ENCODE results near the gene GABRD.

GABRD gene

GRCh38 chr1:2038229-2038628 lies 19.1 kb downstream of the GABRD start:
- Histone ChIP-seq H3K79me2 (ENCODE audit: low read length) (no peaks in the 10 kb centered on the region), H3K9me3 (ENCODE audit: insufficient read depth, low read length) (no peaks in the 10 kb centered on the region), H2AFZ (ENCODE audit: low read depth, low read length) (no peak overlapping the region), H3K36me3 (replicated peaks; ENCODE audit: low read depth, low read length) (no peaks in the 10 kb centered on the region), H3K27ac (ENCODE audit: low read length) (no peak overlapping the region), H3K4me2 (ENCODE audit: low read length) (no peak overlapping the region), H3K4me1 (ENCODE audit: low read length) (peaks cover 5% of the 10 kb centered on the region; the same call in 1 of the 2 replicates), H3K9ac (ENCODE audit: low read length) (no peak overlapping the region), H3K27me3 (ENCODE audit: low read depth, low read length) (no peaks in the 10 kb centered on the region), H4K20me1 (ENCODE audit: insufficient read depth, low read length) (no peaks in the 10 kb centered on the region), H3K4me3 (ENCODE audit: low read length) (no peak overlapping the region)
- TF ChIP-seq, protein P1, sequence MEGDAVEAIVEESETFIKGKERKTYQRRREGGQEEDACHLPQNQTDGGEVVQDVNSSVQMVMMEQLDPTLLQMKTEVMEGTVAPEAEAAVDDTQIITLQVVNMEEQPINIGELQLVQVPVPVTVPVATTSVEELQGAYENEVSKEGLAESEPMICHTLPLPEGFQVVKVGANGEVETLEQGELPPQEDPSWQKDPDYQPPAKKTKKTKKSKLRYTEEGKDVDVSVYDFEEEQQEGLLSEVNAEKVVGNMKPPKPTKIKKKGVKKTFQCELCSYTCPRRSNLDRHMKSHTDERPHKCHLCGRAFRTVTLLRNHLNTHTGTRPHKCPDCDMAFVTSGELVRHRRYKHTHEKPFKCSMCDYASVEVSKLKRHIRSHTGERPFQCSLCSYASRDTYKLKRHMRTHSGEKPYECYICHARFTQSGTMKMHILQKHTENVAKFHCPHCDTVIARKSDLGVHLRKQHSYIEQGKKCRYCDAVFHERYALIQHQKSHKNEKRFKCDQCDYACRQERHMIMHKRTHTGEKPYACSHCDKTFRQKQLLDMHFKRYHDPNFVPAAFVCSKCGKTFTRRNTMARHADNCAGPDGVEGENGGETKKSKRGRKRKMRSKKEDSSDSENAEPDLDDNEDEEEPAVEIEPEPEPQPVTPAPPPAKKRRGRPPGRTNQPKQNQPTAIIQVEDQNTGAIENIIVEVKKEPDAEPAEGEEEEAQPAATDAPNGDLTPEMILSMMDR (IDR thresholded peaks at IDR 0.05; ENCODE audit: low read depth, low read length): no peak
- TF ChIP-seq EZH2phosphoT487 (IDR thresholded peaks at IDR 0.05; ENCODE audit: low read depth): no peak

DNA sequence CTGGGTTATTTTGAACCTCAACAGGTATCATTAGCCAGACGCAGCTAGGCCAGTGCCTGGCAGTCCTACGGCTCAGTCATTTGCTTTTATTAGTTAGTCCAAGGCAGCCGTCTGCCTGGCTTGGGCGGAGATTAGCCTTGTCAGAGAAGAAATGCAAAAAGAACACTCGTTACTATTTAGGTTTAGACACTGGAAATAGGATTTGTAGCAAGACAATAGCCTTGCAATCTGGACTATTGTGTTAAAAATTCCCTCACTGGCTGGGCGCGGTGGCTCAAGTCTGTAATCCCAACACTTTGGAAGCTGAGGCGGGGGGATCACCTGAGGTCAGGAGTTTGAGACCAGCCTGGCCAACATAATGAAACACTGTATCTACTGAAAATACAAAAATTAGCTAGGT lies 20.1 kb downstream of the GABRD start:
- Histone ChIP-seq H3K79me2 (ENCODE audit: low read length) (no peaks in the 10 kb centered on the region), H3K4me3 (ENCODE audit: low read length) (no peak overlapping the region), H3K27me3 (ENCODE audit: low read depth, low read length) (no peaks in the 10 kb centered on the region), H3K9ac (ENCODE audit: low read length) (no peak overlapping the region), H4K20me1 (ENCODE audit: insufficient read depth, low read length) (no peaks in the 10 kb centered on the region), H3K36me3 (replicated peaks; ENCODE audit: low read depth, low read length) (no peaks in the 10 kb centered on the region), H3K4me2 (ENCODE audit: low read length) (no peak overlapping the region), H3K27ac (ENCODE audit: low read length) (no peak overlapping the region), H3K4me1 (ENCODE audit: low read length) (peaks cover 5% of the 10 kb centered on the region; the same call in 1 of the 2 replicates), H2AFZ (ENCODE audit: low read depth, low read length) (no peak overlapping the region), H3K9me3 (ENCODE audit: insufficient read depth, low read length) (no peaks in the 10 kb centered on the region)
- TF ChIP-seq, protein P1 (IDR thresholded peaks at IDR 0.05; ENCODE audit: low read depth, low read length): no peak
- TF ChIP-seq EZH2phosphoT487 (IDR thresholded peaks at IDR 0.05; ENCODE audit: low read depth): no peak

DNA sequence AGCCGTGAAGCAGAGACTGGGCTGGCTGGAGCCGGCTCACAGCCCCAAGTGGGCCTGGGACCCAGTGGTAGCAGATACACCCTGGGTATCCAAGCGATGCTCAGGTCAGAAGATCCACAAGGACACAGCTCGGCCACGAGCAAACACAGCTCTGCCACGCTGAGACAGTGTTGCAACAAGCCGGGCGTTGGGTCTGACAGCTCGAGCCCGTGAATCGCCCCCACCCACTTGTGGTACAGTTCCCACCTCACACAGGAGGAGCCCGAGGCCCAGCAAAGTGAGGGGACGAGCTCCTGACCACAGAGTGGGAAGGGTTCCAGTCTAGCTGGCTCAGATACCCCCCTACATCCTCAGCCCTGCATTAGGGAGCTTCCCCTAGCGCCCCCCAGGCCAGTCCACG lies 22.2 kb downstream of the GABRD start:
- no peak for TF ChIP-seq EZH2phosphoT487 (IDR thresholded peaks at IDR 0.05; ENCODE audit: low read depth)
- TF ChIP-seq, protein P1 (IDR thresholded peaks at IDR 0.05; ENCODE audit: low read depth, low read length): no peak

GRCh38 chr1:2041887-2042286 lies 22.7 kb downstream of the GABRD start:
- H3K4me1 ChIP-seq (ENCODE audit: low read length): peaks cover 5% of the 10 kb centered on the region; the same call in 1 of the 2 replicates
- H3K9ac ChIP-seq (ENCODE audit: low read length): no peak overlapping the region
- no peaks in the 10 kb centered on the region for H4K20me1 ChIP-seq (ENCODE audit: insufficient read depth, low read length)
- H3K79me2 ChIP-seq (ENCODE audit: low read length): no peaks in the 10 kb centered on the region
- H3K4me3 ChIP-seq (ENCODE audit: low read length): no peak overlapping the region
- H3K36me3 ChIP-seq (replicated peaks; ENCODE audit: low read depth, low read length): no peaks in the 10 kb centered on the region
- H3K4me2 ChIP-seq (ENCODE audit: low read length): no peak overlapping the region
- H2AFZ ChIP-seq (ENCODE audit: low read depth, low read length): no peak overlapping the region
- H3K9me3 ChIP-seq (ENCODE audit: insufficient read depth, low read length): no peaks in the 10 kb centered on the region
- H3K27me3 ChIP-seq (ENCODE audit: low read depth, low read length): peaks cover 10% of the 10 kb centered on the region; the same call in 1 of the 2 replicates
- no peak for TF ChIP-seq EZH2phosphoT487 (IDR thresholded peaks at IDR 0.05; ENCODE audit: low read depth)
- TF ChIP-seq, protein P1 (IDR thresholded peaks at IDR 0.05; ENCODE audit: low read depth, low read length): no peak
- H3K27ac ChIP-seq (ENCODE audit: low read length): no peak overlapping the region

More for the DNA sequence above, 22.2 kb downstream of the GABRD start:
- H3K4me1 ChIP-seq (ENCODE audit: low read length): peaks cover 5% of the 10 kb centered on the region; the same call in 1 of the 2 replicates
- peaks cover 9% of the 10 kb centered on the region; the same call in 1 of the 2 replicates for H3K27me3 ChIP-seq (ENCODE audit: low read depth, low read length)
- no peak overlapping the region for H3K27ac ChIP-seq (ENCODE audit: low read length)
- no peaks in the 10 kb centered on the region for H3K79me2 ChIP-seq (ENCODE audit: low read length)
- no peak overlapping the region for H3K9ac ChIP-seq (ENCODE audit: low read length)
- H2AFZ ChIP-seq (ENCODE audit: low read depth, low read length): no peak overlapping the region
- H4K20me1 ChIP-seq (ENCODE audit: insufficient read depth, low read length): no peaks in the 10 kb centered on the region
- no peak overlapping the region for H3K4me2 ChIP-seq (ENCODE audit: low read length)
- no peak overlapping the region for H3K4me3 ChIP-seq (ENCODE audit: low read length)
- H3K36me3 ChIP-seq (replicated peaks; ENCODE audit: low read depth, low read length): no peaks in the 10 kb centered on the region
- no peaks in the 10 kb centered on the region for H3K9me3 ChIP-seq (ENCODE audit: insufficient read depth, low read length)
